ENCODE results near the gene RAI1.
A peak's percentile ranks its signal among the peaks of the same experiment; 100 is the strongest.

GRCh38 chr17:17680477-17681186, 626 bp upstream of the RAI1 start:
- TF ChIP-seq, protein P1, sequence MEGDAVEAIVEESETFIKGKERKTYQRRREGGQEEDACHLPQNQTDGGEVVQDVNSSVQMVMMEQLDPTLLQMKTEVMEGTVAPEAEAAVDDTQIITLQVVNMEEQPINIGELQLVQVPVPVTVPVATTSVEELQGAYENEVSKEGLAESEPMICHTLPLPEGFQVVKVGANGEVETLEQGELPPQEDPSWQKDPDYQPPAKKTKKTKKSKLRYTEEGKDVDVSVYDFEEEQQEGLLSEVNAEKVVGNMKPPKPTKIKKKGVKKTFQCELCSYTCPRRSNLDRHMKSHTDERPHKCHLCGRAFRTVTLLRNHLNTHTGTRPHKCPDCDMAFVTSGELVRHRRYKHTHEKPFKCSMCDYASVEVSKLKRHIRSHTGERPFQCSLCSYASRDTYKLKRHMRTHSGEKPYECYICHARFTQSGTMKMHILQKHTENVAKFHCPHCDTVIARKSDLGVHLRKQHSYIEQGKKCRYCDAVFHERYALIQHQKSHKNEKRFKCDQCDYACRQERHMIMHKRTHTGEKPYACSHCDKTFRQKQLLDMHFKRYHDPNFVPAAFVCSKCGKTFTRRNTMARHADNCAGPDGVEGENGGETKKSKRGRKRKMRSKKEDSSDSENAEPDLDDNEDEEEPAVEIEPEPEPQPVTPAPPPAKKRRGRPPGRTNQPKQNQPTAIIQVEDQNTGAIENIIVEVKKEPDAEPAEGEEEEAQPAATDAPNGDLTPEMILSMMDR (conservative IDR thresholded peaks at IDR 0.05): peak; percentile 69; the same call in 1 of the 2 replicates
- no peak for TF ChIP-seq EZH2 (IDR thresholded peaks at IDR 0.05; ENCODE audit: low read depth)

All from PC-9 (cell line).